ENCODE measurements around the gene PIK3AP1.

The PIK3AP1 gene

GRCh38 chr10:96661632-96662031 lies 58.7 kb downstream of the PIK3AP1 start:
- no peaks in the 10 kb centered on the region for H3K9me2 ChIP-seq (replicated peaks; ENCODE audit: insufficient read depth, low read length)
- no peaks in the 10 kb centered on the region for H3K9me3 ChIP-seq (ENCODE audit: insufficient read depth, low read length)
- H3K79me2 ChIP-seq (ENCODE audit: insufficient read depth, low read length) = peaks cover 96% of the 10 kb centered on the region
- no peak overlapping the region for H3K9ac ChIP-seq (ENCODE audit: low read length)
- H3K27me3 ChIP-seq (ENCODE audit: low read length) = no peaks in the 10 kb centered on the region
- no peak for TF ChIP-seq EZH2phosphoT487 (conservative IDR thresholded peaks at IDR 0.05; ENCODE audit: low read length)
- no peak for TF ChIP-seq CTCF (IDR thresholded peaks at IDR 0.05; ENCODE audit: insufficient read depth, low read length, poor library complexity, severe bottlenecking)
- H3K27ac ChIP-seq (ENCODE audit: low read depth, low read length) = no peak overlapping the region
- peaks cover 7% of the 10 kb centered on the region; the same call in 1 of the 2 replicates for H3F3A ChIP-seq (ENCODE audit: insufficient read depth)
- no peak overlapping the region for H3K4me3 ChIP-seq (ENCODE audit: insufficient read depth, low read length, poor library complexity, severe bottlenecking)
- H3K4me2 ChIP-seq (ENCODE audit: low read depth, low read length, poor library complexity, severe bottlenecking) = no peak overlapping the region
- H2AFZ ChIP-seq (ENCODE audit: low read depth, low read length, severe bottlenecking) = no peak overlapping the region
- peaks cover 32% of the 10 kb centered on the region for H4K20me1 ChIP-seq (ENCODE audit: low read depth, low read length)
- H3K36me3 ChIP-seq (ENCODE audit: low read length) = peaks cover 21% of the 10 kb centered on the region; the same call in 1 of the 2 replicates

GRCh38 chr10:96660297-96660696 lies 60.0 kb downstream of the PIK3AP1 start:
- peaks cover 7% of the 10 kb centered on the region; the same call in 1 of the 2 replicates for H3F3A ChIP-seq (ENCODE audit: insufficient read depth)
- H3K9me2 ChIP-seq (replicated peaks; ENCODE audit: insufficient read depth, low read length) = no peaks in the 10 kb centered on the region
- H3K27me3 ChIP-seq (ENCODE audit: low read length) = no peaks in the 10 kb centered on the region
- no peak overlapping the region for H3K9ac ChIP-seq (ENCODE audit: low read length)
- no peak overlapping the region for H2AFZ ChIP-seq (ENCODE audit: low read depth, low read length, severe bottlenecking)
- H3K27ac ChIP-seq (ENCODE audit: low read depth, low read length) = no peak overlapping the region
- no peak overlapping the region for H3K4me2 ChIP-seq (ENCODE audit: low read depth, low read length, poor library complexity, severe bottlenecking)
- TF ChIP-seq EZH2phosphoT487 (conservative IDR thresholded peaks at IDR 0.05; ENCODE audit: low read length) (no peak), CTCF (IDR thresholded peaks at IDR 0.05; ENCODE audit: insufficient read depth, low read length, poor library complexity, severe bottlenecking) (no peak)
- peaks cover 95% of the 10 kb centered on the region for H3K79me2 ChIP-seq (ENCODE audit: insufficient read depth, low read length)
- H3K36me3 ChIP-seq (ENCODE audit: low read length) = peaks cover 29% of the 10 kb centered on the region
- H4K20me1 ChIP-seq (ENCODE audit: low read depth, low read length) = peaks cover 33% of the 10 kb centered on the region
- no peak overlapping the region for H3K4me3 ChIP-seq (ENCODE audit: insufficient read depth, low read length, poor library complexity, severe bottlenecking)
- no peaks in the 10 kb centered on the region for H3K9me3 ChIP-seq (ENCODE audit: insufficient read depth, low read length)

GRCh38 chr10:96658844-96659243 lies 61.5 kb downstream of the PIK3AP1 start:
- Histone ChIP-seq H2AFZ (ENCODE audit: low read depth, low read length, severe bottlenecking) (no peak overlapping the region), H3K9ac (ENCODE audit: low read length) (no peak overlapping the region), H3K9me3 (ENCODE audit: insufficient read depth, low read length) (no peaks in the 10 kb centered on the region), H3K36me3 (ENCODE audit: low read length) (peaks cover 17% of the 10 kb centered on the region), H3K27me3 (ENCODE audit: low read length) (no peaks in the 10 kb centered on the region), H3K9me2 (replicated peaks; ENCODE audit: insufficient read depth, low read length) (no peaks in the 10 kb centered on the region), H3K79me2 (ENCODE audit: insufficient read depth, low read length) (peaks cover 95% of the 10 kb centered on the region), H3K4me3 (ENCODE audit: insufficient read depth, low read length, poor library complexity, severe bottlenecking) (no peak overlapping the region), H4K20me1 (ENCODE audit: low read depth, low read length) (peaks cover 32% of the 10 kb centered on the region), H3K27ac (ENCODE audit: low read depth, low read length) (no peak overlapping the region), H3F3A (ENCODE audit: insufficient read depth) (peaks cover 4% of the 10 kb centered on the region; the same call in 1 of the 2 replicates), H3K4me2 (ENCODE audit: low read depth, low read length, poor library complexity, severe bottlenecking) (no peak overlapping the region)
- TF ChIP-seq EZH2phosphoT487 (conservative IDR thresholded peaks at IDR 0.05; ENCODE audit: low read length) (no peak), CTCF (IDR thresholded peaks at IDR 0.05; ENCODE audit: insufficient read depth, low read length, poor library complexity, severe bottlenecking) (no peak)
